Suppressor macrophage treated with lipopolysaccharide for 4 hours (primary cell): ENCODE data around the gene POU2F3.

Experiments
- DNase-seq: peaks from one replicate; pipeline ENCODE4 v3.0.0-alpha.2; 2020

POU2F3 gene

DNA sequence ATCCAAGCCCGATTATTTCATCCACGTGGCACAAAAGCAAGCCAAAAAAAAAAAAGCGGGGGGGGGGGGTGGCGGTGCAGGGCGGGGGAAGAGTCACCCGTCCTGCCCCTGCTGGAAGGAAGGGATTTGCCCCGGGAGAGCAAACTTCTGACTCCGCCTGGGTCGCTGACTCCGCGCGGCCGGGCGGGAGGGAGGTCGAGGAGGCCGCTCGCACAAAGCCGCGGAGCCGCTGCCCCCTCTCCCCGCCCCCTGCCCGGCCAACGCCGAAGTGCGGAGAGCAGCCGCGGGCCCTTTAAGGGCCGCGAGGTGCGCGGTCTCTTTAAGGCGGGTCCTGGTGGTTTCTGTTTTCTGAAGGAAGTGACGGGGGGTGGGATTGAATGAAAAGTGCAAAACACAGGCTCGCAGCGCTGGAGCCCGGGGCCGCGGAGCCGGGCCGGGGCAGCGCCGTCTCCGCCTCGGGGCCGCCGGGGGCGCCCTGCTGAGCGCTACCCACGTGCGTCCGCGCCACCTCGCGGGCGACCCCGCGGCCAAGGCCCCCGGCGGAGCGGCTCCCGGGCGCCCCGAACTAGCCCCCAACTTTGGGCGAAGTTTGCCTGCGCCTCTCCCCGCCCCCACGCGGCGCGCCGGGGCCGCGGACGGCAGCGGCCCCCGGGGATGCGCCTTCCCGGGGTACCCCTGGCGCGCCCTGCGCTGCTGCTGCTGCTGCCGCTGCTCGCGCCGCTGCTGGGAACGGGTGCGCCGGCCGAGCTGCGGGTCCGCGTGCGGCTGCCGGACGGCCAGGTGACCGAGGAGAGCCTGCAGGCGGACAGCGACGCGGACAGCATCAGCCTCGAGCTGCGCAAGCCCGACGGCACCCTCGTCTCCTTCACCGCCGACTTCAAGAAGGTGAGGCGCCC is 29.1 kb upstream of the POU2F3 start, which contains the start of gene OAF:
TSS of gene OAF (plus strand) at position 407 of the 896 bp plus-strand sequence. CDS start at position 655, 248 bp downstream.
- peak; percentile 69 for DNase-seq

DNA sequence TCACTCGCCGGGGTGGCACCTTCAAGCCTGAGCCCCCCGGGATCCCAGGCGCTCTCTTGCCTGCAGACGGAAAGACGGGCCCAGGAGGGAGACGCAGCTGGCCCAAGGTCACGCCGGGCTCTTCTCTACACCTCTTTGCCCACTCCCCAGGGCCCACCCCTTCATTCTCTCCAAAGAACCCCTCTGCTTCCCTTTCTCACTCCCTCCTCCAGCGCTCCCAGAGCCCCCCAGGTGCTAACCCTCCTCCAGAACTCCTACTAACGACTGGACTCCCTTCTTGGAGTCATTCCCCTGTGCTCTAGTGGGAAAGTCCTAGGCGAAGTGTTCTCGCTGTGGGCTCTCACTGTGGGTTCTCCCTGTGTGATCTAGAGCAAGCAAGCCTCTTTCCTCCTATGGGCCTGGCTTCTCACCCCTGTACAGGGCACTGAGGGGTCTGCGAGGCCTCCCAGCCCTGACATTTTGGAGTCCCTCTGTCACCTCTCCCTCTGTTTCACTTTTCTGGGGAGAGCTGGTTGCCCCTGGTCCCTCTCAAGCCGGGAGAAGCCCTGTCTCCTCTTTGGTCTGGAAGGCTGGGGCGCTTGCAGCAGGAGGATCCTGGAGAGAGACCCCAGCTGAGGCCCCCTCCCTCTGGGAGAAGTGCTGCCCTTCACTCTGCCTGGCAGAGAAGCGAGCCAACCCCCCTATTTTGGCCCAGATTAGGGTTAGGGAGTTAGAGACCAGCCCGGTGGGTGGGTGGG is 28.2 kb upstream of the POU2F3 start:
- no peak for DNase-seq

DNA sequence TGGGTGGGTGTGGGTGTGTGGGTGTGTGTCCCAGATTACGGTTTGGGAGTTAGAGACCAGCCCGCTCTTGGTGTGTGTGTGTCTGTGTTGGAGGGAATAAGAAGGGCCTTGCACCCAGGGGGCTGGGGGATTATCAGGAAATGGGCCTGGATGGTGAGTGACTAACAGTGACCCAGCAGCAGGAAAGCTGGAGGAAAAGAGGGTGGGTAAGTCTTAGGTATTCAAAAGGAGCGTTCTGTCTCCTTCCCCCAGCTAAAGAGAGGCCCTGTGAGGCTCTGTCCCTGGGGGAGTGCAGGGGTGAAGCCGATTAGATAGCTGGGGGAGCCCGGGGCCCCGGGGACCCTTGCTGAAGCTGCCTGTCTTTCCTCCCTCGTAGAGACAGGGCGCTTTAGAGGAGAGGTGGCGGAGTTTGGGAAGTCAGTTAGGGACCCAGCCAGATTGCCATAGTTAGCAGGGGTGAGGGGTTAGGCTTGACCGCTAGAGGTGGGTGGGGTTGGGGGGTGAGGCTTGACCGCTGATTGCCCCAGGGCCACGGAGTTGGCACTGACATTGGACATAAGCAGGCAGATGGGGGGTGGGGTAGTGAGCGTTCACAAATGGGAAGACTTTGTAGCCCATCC is 27.6 kb upstream of the POU2F3 start:
- DNase-seq: no peak

DNA sequence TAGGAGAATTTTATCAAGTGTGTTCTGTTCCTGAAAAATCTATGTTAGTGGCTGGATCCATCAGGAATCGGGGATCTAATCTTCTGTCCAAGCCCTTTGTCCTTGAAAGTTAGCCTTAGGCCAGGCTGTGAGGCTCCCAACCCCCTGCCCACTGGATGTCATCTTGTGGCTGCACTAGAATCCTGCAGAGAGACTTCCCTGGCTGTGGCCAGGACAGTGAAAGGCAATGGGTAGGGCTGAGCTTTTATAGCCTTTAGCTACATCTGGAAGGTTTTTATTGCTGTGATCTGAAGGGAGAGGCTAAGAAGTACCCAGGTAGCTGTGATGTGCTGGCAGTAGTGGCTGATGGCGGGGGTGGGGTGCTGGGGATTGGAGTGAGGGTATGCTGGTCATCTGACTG is 27.0 kb upstream of the POU2F3 start:
- no peak for DNase-seq

DNA sequence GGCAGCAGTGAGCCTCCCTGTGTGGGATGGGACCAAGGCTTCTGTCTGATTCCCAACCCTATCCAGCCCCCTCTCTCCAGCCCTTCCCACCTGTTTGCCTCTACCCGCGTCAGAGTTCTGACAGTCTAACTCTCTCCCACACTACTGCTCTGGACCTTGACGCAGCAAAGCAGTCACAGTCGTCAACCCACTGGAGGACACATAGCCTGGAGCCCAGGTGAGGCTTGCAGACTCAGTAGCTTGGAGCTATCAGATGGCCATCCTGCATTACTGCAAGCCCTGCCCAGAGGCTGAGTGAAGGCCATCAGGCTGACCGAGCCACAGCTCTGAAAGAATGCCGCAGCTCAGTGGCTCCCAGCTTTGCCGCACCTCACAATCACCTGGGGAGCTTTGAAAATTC is 25.4 kb upstream of the POU2F3 start:
- no peak for DNase-seq

DNA sequence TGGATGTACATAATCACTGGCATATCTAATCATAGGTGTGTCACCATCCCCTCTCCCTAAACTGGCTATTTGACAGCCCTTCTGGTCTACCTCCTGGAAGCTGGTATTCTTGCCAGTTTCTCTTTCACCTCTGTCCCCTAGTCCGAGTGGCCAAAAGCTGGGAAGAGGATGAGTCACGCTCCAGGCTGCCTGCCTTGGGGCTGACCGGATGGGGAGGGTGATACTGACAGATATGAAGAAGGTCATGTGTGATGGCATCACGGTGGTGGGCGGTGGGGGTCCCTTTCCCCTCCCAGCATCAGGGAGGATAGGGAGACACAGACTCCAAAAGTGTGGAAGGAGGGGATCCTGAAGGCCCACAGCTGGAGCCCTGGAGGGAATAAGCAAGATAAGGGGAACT is 24.3 kb upstream of the POU2F3 start:
- no peak for DNase-seq

DNA sequence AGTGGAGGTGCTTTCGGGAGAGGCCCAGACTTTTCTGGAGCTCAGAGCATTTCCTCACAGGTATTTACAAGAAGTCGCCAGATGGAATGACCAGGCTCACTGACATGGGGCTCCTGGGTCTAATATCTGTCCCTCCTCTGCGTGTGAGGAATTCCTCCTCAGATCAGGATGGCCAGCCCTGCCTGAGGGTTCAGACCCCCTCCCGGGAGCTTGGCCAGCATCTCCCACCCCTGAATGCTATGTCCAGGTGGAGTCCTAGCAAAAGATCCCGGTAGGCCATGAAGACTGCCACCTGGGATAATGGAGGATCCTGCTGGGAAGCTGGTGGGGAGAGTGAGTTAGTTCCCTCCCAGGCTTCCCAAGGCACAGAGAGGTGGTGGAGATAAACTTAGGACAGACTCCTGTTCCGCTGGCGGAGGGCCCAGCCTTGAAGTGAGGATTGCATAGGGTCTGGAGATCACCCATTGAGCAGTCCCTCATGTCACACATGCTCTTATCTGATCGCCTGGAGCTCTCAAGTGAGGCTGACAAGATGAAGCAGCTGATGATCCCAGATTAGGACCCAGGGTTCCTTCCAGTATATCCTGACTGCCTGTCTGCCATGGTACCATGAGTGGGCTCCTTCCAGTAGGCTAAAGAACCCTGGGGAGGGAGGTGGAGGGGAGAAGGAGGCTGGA is 23.4 kb upstream of the POU2F3 start:
- DNase-seq: no peak

DNA sequence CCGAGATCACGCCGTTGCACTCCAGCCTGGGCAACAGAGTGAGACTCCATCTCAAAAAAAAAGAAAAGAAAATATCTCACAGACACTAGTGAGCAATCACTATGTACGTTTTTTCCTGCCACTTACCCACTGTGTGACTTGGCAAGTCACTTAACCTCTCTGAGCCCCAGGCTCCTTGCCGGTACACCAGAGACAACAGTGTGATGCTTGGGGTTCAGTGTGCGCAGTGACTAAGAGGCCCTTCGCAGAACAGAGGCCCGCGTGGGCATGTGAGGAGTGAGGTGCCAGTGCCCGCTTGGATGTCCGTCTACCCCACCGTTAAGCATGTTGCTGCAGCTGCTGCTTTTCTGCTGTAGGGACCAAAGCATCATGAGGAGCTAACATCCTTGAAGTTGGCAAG is 22.4 kb upstream of the POU2F3 start:
- DNase-seq: no peak

DNA sequence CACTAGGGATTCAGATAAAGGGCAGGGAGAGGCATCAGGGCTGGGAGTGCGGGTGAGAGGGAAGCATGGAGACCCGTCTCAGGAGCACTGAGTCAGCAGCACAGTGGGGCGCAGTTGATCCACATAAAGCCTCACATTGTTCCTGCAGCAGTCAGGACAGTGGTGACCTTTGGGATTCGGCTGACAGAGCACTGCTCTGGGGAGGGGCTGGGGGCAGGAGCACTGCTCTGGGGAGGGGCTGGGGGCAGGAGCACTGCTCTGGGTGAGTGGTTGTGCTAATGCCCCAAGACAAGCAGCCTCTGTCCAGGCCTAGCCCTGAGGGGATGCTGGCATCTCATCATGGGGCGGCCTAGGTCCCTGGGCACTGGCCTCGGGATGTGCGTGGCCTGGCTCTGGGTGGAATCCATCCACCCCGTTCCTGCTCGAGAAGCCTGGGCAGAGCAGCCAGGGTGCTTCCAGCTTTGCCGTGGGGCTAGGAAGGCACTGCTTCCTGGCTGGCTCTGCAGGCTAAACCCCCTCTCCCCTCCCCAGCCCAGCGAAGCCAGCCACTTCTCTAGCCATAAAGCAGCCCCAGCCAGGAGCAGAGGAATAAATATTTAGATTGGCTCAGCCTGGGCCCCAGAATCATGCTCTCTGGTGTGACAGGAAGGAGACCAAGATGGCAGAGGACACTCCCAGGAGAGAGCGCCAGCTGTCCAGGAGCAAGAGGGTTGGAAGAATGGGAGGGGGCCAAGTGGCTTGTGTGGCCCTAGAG is 21.8 kb upstream of the POU2F3 start:
- no peak for DNase-seq

DNA sequence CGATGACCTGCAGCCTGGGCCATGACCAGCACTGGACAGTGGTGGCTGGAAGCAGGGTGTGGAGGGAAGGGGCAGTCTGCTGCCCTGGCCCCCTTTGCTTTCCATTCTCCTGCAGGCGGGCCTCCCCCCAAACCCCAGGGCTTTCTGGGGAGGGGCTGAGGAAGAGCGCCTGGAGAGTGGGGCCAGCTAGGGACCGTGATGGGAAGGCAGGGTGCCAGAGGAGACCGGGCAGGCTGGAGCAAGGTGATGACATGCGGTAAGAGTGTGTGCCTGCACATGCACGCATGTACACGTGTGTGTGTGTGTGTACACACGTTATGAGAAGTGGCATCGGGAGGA is 21.3 kb upstream of the POU2F3 start:
- DNase-seq: no peak

DNA sequence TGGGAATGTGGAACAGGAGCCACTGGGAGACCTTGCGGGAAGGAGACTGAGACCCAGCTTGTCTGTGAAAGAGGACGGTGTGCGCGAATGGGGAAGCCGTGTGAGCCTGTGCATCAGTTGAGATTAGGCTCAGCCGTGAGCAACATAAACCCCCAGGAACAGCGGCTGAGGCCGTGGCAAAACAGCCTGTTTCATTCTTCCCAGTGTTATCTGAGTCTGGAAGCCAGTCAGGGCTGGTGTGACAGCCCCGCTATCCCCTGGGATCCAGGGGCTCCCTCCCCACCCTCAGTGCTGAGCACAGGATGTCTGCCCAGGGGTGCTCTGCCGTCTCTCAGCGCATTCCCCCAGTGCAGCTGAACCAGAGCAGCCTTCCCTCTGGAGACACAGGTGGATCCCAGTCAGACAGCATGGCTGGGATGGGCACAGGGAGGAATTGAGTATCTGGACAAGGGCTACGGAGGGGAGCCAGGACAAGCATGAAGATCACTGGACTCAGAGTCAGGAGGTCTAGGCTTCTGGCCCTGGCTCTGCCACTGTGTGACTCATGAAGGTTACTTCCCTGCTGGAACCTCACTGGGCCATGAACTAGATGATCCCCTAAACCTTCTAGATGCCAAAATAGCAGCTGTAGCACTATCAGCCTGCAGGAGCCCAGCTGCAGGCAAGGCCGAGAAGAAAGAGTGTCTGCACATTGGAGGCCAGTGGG is 20.6 kb upstream of the POU2F3 start:
- peak; percentile 25 for DNase-seq

DNA sequence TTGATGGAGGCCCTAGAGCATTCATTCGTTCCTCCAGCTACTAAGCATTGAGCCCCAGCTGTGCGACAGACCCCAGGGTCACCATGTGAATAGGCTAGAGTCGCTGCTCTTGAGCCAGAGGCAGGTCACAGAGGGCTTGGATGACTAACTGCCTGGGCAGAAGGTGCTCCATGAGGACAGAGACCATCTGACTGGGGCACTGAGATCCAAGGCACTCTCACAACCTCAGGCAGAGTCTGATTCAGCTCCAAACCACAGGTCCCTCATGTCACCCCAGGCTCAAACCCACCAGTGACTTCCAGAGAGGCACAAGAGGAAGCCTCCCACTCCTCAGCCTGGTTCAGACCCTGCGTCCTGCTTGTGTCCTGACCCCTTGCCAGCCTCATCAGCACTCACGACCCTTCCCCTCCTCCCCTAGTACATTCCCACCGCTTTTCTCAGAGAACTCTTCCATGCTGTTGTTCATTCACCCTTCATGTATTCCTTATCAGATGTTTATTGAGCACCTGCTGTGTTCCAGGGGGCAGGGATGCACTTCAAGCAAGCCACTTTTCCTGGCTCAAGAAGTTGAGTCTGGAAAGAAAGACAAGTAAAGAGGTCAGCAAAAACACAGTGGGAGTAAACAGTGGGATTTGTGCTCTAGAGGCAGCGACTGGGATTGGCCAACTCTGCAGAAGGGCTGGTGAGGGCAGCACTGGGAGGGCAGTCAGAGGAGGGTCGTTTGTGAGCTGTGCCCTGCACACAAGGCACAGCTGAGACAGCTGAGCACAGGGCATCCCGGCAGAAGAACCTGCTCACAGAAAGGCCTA is 19.8 kb upstream of the POU2F3 start:
- no peak for DNase-seq

DNA sequence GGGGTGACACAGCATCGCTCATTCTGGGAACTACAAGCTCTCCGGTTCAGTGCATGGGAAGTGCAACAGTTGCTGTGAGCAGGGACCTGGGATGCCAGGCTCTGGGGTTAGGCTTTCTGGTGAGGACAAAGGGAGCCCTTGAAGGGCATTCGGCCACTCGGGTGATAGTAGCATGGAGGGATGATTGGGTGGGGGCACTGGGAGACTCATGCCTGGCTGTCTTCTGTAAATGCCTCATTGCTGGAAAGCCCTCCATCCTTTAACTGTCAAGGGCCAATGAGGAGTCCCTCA is 19.2 kb upstream of the POU2F3 start:
- no peak for DNase-seq

DNA sequence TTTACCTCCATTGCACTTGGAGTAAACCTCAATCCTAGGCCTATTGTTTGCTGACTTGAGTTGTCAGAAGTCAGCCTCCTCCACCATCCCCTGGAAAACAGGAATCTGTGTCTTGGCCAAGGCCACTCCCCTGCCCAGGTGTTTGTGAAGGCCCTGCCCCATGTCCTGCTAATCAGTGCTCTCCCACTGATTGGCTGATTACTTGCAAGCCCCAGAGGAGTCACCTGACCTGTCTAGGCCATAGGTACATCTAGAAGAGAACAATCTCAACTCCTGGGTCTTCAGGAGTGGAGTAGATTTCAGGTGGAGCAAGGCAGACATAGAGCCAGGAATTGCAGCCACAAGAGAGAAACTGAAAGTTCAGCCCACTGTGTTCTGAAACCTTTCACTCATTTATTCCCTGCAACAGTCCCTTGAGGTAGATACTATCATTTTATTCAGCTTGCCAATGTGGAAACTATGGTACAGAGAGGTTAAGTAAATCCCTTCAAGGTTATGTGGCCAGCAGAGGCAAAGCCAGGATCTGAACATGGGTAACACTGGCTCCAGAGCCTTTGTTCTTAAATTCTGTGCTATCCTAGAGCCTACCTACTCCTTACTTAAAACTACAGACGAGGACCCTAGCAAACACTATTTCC is 18.7 kb upstream of the POU2F3 start:
- no peak for DNase-seq

DNA sequence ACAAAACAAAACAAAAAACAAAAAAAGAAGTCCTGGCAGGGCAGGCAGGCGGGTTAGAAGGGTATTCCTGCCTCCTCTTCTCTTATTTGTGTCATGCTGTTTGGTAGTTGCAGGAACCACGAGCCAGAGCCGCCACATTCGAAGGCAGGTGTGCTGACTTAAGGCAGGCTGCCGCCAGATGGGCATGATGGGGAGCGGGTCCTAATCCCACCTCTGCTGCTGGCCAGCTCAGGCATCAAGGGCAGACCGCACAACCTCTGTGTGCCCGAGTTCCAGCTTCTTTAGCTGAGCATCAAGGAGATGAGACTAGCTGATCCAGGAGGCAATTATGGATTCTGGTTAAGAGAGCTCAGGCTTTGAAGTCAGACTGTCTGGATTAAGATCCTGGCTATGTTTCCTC is 17.0 kb upstream of the POU2F3 start:
- DNase-seq: no peak

DNA sequence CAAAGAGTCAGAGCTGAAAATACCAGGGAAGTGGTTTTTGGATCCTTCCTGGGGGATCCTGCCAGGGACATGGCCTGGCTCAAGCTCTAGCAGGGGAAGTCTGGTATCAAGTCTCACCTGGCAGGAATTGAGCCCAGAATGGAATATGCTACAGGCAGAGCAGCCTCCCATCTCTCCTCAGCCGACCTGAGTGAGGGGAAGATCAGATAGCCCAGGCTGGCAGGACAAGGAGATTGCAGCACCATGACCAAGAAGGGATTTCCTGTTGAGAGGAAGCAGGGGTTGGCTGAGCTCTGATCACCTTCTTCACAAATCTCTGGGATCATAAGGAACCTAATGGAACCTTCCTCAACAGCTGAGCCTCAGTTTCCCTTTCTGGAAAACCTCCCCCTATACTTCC is 16.1 kb upstream of the POU2F3 start:
- DNase-seq: no peak

DNA sequence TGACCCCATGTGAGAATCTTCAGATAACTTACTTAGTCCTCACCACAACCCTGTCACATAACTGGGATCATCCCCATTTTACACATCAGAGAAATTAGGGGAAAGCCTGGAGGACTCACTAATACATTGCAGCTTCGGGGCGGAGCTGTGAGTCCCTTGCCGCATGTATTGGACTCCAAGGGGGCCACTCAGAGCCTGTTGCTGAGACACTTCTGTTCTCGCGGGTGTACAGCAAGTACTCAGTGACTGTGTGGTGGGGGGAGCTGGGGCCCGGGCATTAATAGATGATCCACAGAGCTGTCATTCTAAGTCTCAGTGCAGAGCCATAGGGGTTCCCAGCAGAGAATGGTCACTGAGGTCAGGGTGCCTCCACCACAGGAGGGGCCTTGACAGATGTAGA is 15.6 kb upstream of the POU2F3 start:
- peak; percentile 22 for DNase-seq

DNA sequence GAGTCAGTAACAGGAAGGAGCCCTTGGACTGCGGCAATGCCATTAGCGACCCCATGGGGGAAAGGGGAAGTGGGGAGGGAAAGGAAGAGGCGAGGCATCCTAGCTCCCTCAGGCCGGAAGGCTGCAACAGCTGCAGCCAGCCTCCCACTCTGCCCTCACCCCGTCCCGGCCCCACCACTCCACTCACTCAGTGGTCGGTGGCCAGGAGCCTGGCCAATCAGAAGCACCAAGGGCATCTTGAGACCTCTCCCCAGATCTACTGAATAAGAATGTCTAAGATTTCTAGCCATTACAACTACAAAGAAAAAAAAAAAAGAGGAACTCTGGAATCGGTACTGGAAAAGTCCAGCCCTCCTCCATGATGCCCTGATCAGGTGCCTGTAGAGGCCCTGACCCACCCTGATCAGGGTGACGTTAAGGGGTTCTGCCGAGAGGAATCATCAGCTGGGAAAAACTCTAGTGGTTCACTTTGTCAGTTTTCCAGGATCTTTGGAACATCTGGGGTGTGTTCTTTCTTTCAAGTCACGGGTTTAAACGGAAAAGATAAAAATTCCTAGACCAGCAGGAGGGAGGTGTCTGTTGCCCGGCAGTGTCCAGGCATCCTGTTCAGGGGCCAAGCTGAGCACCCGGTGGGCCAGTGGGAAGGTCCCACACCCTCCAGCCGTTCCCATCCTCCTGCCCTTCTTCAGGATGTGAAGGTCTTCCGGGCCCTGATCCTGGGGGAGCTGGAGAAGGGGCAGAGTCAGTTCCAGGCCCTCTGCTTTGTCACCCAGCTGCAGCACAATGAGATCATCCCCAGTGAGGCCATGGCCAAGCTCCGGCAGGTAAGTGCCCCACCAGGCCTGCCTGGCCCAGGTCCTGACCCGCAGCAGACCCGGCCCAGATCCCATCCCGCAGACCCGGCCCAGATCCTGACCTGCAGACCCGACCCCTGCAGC is 14.7 kb upstream of the POU2F3 start:
- DNase-seq: peak; percentile 68

DNA sequence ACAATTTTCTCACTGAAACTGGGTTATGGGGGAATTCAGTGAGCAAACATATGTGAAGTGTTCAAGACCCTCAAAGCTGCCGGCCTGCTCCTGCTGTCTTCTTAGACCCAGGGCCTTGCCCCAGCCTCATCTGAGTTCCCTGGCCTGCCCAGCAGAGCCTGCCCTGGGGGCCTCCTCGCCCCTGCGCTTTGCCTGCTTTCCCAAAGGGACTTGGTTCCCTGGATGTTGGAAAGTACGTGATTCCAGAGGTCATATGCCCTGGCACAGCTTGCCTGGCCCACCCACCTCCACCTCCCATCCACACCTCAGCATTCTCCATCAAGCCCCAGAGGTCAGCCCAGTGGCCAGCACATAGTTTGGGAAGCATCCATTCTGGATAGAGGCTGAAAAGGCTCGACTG is 13.7 kb upstream of the POU2F3 start:
- no peak for DNase-seq

DNA sequence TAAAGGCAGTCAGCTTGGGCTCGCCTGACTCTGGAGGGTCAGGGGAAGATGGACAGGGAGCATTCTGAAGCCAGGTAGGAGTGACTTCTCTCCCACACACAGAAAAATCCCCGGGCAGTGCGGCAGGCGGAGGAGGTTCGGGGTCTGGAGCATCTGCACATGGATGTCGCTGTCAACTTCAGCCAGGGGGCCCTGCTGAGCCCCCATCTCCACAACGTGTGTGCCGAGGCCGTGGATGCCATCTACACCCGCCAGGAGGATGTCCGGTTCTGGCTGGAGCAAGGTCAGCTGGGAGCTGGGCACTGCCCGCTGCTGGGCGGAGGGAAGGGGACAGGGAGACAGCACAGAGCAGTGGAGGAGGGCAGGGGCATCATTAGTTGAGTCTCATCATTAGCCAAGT is 13.2 kb upstream of the POU2F3 start:
- DNase-seq: no peak
